G401 (cell line): Measurements from ENCODE around the gene KAT8. TPM values are rescaled to one million over a fixed set of nuclear protein-coding genes. Genes with fewer than 3 reads are reported as not detected.
"Not testable (repeated sequence)": the region's sequence is repeated elsewhere in the genome, so short reads cannot be mapped to it uniquely, and the experiment has no call there.

Experiments
- DNase-seq: peaks from one replicate; pipeline ENCODE4 v3.0.0-alpha.2; 2015; ENCODE audit warnings: low spot score
- in situ Hi-C: cut with HindIII; loops from 2 replicates; pipeline ENCODE4 v1.10.0; 2016; ENCODE audit warnings: low sequenced_read_pairs, mixed read lengths
- total RNA-seq: library from RNA; depleted of rRNA; stranded (reverse); fragments of >200 nt; shearing (Covaris generic); gene quantifications from 2 replicates; pipeline ENCODE4 v1.2.3, GENCODE V29; 2014

The KAT8 gene
- total RNA-seq, 1 experiment from 2014 or later, result 86.9 TPM

DNA sequence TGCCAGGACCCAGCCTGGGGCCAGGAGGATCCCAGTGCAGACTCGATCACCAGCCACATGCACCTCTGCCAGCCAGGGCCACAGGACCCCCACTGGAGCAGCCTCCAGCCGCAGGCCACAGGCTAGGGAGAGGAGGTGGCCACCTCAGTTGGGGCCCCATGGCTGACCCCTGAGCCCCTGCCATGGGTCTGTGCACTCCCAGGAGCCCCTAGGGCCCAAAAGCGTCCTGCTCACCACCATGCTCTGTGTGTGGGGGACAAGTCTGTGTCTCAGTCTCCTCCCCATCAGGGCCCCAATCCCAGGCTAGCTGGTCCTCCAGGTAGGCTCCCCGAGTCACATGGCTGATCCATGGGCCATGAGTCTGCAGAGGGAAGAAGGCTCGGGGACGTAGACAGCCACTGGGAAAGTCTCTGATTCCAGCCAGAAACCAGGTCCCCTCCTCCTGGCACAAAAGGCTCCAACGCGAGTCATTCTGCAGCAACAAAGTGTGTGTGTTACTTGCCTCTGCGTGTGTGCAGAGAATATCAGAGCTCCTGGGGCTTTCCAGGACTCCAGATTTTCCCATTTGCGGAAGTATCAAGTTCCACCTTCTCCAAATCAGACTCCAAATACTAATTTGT is 24.1 kb downstream of the KAT8 start:
- DNase-seq, result no peak
- in situ Hi-C loops, result no loop called here

DNA sequence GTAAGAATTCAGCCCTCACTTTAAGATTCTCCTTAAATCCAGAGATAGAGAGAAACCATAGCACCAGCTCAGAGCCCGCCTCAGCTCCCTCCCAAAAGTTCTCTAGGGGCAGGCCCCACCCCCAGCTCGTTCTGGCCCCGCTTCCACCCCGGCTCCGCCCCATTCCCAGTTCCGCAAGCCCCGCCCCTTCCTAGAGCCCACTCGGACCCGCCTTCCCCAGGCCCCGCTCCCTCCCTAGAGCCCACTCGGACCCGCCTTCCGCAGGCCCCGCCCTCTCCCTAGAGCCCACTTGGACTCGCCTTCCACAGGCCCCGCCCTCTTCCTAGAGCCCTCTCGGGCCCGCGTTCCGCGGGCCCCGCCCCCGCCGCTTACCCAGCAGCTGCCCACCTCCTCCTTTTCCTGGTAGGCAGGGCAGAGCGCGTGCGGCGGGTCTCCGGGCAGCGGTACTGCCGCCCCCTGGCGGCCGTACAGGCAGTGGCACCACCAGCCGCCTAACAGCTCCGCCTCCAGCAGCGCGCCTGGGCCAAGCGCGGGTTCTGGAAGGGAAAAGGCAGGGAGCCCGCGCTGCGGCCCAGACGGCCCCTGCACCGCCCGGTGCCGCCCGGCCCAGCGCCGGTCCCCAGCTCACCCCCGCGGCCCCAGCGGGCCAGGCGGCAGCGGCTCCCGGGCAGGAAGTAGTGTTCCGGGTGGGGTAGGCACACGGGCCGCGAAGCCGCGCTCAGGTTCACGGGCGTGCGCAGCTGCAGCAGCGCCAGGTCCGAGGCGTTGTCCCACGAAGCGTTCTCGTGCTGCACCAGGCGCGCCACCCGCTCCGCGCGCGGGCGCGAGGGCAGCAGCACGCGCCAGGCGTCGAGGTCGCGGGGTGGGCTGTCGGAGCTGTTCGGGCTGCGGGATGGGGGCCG is 24.9 kb downstream of the KAT8 start:
- in situ Hi-C loops, result no loop called here
- peak; percentile 97 for DNase-seq

DNA sequence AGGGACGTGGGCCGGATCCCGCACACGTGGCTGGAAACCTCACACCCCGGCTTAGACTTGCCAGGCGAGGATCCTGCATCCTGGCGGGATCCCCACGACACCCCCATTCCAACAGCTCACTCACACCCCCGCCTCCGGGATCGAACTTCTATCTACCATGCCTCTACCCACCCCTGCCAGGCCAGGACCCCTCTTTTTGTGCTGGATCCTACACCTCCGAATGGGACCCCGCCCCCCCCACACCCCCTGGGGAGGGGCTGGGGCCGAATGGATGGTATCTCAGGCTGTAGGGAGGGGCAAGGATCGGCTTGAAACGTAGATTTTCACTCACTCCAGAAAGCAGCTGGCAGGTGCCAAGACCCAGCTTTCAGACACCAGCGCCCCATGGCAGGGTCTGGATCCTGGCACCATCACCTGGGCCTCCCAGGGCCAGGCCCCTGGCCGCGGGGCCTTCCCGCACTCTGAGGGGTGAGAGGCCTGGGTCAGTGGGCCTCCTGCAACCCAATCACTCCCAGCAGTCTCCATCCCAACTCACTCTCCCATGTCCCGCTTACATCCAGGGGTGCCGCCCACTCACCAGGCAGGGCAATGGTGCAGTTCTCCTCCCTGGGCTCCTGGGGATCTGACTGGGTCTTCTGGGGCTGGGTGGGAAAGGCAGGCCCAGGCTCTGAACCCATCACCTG is 25.7 kb downstream of the KAT8 start:
- DNase-seq, result no peak
- in situ Hi-C loops, result no loop called here

DNA sequence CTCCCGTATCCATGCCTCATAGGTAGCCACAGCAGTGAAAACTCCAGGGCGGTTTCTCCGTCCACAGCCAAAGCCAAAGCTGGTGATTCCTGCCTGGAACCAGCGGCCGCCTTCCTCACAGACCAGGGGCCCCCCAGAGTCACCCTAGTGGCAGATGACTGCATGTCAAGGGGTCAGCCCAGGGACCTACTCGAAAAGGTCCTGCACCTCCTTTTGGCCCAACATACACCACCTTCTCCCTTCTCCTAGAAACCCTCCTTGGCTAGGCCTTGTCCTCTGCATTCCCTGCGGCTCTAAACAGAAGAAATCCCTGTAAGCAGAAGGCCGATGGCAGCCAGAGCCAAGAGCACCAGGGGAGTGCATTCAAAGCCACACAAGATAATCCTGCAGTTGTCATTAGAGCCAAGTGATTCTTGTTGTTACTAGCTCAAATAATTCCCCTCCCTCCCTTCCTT is 26.3 kb downstream of the KAT8 start:
- in situ Hi-C loops, result no loop called here
- DNase-seq, result no peak

DNA sequence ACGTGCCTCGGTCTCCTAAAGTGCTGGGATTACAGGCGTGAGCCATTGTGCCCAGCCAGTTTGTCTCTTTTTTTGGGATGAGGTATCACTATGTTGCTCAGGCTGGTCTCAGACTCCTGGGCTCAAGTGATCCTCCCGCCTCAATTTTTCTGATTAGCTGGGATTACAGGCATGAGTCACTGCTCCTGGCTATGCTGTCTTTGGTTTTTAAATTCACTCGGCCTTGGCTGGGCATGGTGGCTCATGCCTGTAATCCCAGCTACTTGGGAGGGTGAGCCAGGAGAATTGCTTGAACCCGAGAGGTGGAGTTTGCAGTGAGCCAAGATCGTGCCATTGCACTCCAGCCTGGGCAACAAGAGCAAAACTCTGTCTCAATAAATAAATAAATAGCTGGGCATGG is 27.0 kb downstream of the KAT8 start:
- in situ Hi-C loops, result not testable (repeated sequence)

DNA sequence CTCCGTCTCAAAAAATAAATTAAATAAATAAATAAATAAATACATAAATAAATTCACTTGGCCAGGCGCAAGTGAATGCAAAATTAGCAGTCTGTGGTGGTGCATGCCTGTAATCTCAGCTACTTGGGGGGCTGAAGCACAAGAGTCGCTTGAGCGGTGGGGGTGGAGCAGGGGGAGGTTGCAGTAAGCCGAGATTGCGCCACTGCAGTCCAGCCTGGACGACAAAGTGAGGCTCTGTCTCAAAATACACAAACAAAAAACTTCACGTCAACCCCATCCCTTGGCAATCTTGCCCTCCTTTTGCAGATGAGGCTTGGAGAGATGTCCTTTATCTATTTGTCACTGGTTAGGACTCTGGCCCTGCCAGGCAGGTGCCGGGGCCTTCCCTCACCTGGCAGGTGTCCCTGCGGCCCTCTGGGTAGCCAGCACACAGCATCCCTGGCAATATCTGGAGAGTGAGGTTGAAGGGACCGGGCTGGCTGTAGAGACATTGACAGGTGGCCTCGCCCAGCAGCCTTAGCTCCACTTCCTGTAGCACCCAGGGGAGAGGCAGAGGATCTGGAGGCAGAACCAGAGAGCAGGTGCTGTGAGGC is 28.0 kb downstream of the KAT8 start:
- in situ Hi-C loops, result no loop called here
- DNase-seq, result peak; percentile 11

More for the DNA sequence above, 27.0 kb downstream of the KAT8 start:
- DNase-seq, result not testable (repeated sequence)

DNA sequence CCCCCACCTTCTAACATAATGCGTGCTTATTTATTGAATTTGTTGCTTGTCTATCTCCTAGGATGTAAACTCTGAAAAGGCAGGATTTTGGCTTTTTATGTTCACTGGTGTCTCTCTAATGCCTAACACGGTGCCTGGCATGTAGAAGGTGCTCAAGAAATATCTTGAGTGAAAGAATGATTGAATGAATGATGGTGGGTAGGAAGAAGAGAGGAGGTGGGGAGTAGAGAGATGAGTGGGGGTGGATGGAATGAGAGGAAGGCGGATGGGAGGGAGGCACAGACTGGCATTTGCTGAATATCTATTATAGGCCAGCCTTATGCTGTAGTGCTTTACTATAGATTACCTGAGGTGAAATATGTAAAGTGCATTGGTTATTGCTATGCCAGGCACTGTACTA is 30.1 kb downstream of the KAT8 start:
- in situ Hi-C loops, result no loop called here
- no peak for DNase-seq

DNA sequence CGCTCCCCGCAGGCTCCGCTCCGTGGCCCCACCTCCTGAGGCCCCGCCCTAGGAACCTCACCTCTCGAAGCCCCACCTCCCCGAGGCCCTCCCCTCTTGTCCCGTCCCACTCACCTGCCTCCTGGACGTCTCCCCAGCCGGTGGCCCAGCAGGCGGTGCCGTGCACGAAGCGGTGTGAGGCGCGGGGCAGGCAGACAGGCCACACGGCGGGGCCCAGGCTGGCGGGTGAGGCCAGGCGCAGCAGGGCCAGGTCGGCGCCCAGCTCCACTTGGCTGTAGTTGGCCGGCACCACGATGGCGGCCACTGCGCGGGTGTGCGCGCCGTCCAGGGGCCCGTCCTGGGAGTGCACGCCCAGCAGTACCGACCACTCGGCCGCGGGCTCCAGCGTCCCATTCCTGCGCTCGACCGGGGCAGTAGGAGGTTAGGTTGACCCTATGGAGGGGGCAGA is 30.8 kb downstream of the KAT8 start:
- DNase-seq, result no peak
- in situ Hi-C loops, result no loop called here

DNA sequence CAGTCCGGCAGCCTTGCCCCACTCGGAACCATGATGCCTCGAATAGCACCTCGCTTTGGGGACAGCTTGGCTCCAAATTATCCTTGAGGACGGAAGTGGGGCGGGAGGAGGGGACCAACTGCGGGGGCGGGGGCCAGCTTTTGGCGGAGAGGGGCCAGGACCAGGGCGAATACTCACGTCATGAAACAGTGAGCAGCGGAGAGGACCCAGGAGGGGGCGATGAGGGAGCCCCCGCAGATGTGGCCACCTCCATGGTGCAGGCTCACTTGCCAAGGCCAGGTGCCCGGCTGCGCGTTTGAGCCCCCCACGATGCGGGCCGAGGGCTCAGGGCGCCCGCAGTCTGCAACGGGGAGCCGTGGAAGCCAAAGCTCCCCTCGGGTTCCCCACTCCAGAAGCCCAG is 31.4 kb downstream of the KAT8 start:
- in situ Hi-C loops, result no loop called here
- no peak for DNase-seq

DNA sequence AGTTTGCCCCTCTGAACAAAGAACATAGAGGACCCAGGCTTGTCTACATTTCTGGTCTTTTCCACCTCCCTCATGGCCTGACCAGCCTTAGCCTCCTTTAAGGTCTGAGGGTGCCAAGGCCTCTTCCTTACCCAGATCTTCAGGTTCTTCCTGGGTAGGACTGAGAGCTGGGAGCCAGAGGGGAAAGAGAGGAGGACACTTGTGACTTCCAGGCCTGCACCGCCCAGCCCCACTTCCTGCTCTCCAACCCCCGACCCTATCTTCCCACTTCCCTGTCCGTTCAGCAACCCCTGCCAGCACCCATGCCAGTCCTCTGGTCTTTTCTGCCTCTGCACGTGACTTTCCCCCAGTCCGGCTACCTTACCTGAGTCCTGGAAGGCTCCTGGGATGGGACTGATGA is 31.9 kb downstream of the KAT8 start:
- no peak for DNase-seq
- in situ Hi-C loops, result no loop called here

DNA sequence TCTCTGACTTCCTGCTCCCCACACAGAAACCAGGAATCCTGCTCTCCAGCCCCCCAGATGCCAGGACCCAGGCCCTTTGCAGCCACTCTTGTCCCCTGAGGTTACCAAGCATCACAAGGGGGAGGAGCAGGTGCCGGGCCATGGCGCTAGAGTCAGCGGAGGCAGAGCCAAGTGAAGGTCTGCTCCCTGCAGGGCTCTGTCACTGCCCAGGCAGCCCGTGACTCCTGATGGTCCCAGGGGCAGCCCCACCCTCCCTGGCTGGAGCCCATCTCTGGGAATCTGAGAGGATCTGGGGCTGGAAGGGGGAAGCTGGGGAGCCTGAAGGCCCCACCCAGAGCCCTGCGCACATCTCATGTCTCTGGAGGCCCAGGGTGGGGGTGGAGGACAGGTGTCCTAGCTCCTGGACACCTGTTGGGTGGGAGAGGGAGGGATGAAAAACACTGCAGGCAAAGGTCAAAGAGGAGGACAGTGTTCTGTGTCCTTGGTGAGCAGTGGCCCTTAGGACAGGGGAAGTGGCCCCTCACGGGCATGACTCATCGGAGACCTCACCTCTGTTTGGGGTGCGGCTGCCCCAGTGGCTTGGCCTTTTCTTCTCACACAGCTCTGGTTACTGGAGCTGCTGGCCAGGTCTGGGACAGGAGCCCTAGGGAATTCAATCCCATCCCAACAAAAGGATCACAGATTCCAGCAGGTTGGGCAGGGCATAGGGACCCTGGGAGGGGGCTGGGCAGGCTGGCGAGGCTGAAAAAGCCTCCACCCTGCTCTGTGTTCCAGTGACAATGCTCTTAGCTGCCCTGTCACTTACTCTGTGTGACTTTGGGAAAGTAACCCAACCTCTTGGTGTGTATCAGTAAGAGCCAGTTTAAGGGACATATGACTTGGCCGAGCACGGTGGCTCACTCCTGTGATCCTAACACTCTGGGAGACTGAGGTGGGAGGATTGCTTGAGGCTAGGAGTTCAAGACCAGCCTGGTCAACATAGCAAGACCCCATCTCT is 32.7 kb downstream of the KAT8 start, which contains the start of gene PRSS36:
Gene PRSS36 (minus strand): TSS at position 173 of the 997 bp plus-strand sequence. CDS start 31 bp downstream, at position 142.
- no peak for DNase-seq
- in situ Hi-C loops, result no loop called here

DNA sequence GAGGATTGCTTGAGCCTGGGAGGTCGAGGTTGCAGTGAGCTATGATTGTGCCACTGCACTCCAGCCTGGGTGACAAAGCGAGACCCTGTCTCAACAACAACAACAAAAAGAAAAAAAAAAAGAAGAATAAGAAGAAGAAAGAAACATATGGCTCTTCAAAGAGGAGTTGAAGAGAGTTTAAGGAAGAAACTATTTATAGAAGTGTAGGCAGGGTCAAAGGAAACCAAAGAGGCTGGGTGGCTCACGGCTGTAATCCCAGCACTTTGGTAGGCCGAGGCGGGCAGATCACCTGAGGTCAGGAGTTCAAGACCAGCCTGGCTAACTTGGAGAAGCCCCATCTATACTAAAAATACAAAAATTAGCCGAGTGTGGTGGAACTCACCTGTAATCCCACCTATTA is 33.5 kb downstream of the KAT8 start:
- in situ Hi-C loops, DNase-seq: not testable (repeated sequence)

DNA sequence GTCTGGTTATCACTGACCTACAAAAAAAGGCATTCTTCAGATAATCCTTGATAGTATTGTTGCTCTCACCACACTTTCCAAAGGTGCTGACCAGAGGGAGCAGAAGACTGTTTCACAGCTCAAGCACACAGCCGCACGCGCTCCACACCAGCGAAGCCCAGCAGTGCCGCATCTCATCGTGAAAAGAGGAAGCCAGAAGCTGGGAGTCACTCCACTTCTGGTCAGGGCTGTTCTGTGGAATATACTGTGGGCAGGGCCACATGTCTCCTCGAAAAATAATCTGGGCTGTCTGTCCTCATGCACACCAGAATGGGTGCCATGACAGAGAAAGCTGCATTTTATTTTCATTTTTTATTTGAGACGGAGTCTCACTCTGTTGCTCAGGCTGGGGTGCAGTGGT is 39.7 kb downstream of the KAT8 start:
- DNase-seq, result no peak
- in situ Hi-C loops, result no loop called here

DNA sequence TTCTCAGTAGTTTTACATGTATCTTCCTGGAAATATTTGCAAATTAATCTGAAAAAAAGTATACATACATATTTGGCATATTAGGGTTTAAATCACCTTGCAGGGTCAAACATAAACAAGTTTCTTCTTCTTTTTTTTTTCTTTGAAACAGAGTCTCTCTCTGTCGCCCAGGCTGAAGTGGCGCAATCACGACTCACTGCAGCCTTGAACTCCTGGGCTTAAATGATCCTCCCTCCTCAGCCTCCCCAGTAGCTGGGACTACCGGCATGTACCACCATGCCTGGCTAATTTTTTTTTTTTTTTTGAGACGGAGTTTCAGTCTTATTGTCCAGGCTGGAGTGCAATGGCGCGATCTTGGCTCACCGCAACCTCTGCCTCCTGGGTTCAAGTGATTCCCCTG is 49.9 kb downstream of the KAT8 start:
- DNase-seq, result no peak
- in situ Hi-C loops, result no loop called here

DNA sequence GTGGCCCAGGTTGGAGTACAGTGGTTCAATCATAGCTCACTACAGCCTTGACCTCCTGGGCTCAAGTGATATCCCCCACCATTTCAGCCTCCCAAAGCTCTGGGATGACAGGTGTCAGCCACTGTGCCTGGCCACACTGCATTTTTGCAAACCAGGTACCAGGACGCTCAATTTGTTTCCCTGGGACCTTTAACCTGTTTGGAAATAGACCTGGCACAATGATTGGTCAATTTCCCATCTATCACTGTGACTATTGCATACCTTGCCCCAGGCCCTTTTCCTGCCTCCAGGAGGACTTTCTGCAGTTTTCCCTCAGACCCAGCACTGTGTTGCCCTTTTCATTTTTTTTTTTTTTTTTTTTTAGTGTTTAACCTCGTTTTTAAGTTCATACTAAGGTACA is 51.4 kb downstream of the KAT8 start:
- in situ Hi-C loops, result no loop called here
- DNase-seq, result no peak

DNA sequence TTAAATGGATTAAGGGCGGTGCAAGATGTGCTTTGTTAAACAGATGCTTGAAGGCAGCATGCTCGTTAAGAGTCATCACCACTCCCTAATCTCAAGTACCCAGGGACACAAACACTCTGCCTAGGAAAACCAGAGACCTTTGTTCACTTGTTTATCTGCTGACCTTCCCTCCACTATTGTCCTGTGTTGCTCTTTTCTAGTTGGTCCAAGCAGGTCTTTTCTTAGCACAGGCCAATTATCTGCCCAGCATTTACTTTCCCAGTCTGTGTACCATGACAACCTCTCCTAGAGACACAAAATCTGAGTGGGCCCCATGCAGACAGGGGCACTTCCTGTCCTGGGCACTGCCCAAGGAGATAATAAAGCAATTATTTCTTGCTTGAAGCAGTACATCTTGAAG is 52.6 kb downstream of the KAT8 start:
- DNase-seq, in situ Hi-C loops: not testable (repeated sequence)

DNA sequence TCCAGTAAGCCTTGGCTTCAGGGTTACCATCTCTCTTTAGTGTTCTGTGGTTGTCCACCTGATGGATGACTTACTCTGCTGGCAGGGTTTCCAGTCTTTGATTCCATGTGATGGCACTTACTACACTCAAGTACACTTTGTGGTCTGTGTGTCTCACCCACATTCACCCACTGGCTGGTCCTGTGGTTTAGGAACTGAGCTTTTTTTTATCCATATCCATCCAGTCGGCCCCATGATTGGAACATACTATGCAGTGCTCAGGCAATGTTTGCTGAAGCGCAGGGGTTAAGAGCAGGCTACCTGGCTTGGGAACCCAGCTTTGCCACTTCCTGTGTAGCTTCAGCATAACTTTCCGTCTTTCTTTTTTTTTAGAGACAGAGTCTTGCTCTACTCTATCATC is 59.7 kb downstream of the KAT8 start:
- in situ Hi-C loops, result no loop called here
- DNase-seq, result no peak

DNA sequence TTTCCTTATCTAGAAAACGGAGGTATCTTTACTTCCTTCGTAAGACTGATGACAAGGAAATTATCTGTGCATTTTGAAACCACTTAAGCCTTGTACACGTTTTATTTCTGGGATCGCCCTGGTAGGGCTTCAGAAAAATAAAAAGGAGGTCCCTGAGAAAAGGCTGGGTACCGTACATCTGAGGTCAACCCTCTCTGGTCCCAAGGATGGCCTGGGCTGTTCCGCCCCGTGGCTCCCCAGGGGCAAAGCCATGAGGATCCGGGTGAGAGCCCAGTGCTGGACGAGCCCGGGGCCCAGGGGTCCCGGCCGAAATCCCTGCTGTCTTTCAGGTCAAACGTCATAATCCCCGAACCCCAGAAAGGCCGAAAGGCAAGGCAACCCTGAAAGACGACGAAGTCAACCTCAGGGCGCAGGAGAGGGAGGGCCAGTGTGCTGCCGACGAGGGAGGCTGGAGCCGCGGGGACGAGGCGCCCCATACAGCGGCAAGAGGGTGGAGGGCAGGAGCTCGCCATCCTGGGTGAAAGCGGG is 61.8 kb downstream of the KAT8 start:
- no peak for DNase-seq
- in situ Hi-C loops, result no loop called here
